ENCODE data around the gene PAM. TPM values are rescaled to one million over a fixed set of nuclear protein-coding genes. Genes with fewer than 3 reads are reported as not detected.

PAM gene
- total RNA-seq, 1 donor, result 266 TPM

DNA sequence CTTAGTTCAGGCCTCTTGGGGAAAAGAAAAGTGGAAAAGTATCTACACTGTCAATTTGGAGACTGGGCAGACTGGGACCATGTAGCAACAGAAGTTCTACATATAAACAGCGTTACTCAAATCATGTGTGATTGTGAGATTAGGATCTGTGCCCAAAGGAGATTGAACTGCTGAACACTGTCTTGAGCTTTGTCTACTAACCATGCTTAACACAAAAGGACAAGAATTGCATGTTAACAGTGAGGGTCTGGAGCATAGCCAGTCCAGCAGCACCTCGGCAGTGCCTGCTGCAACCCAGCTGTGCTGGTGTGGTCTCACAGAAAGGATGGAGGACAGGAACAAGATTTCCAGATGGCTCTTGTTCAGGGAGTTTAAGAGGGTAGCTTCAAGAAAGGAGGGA, 5.7 kb downstream of the PAM start:
- H3K4me3 ChIP-seq (ENCODE audit: low read depth, low read length), result no peak overlapping the region
- no peak for DNase-seq (ENCODE audit: low read depth)

DNA sequence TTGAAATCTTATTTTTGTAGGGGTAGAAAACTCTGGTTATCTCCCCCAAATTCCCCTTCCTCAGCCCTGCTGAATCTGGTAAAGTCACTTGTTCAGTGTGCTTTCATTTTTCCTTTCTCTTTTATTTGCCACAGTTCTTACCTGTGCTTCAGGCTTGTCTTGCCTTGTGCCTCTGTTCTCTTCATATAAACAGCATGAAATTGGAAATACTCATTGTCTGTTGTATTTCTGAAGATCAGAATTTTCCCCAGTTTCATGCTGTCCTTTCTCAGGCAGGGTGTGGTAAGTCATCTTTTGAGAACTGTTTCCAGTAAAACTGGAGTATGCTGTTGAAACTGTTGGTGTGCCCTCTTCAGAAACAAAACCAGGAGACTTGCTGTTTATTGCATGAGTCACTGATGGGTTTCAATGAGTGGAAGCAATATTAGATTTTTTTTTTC, 7.0 kb downstream of the PAM start:
- TF ChIP-seq, protein P1, sequence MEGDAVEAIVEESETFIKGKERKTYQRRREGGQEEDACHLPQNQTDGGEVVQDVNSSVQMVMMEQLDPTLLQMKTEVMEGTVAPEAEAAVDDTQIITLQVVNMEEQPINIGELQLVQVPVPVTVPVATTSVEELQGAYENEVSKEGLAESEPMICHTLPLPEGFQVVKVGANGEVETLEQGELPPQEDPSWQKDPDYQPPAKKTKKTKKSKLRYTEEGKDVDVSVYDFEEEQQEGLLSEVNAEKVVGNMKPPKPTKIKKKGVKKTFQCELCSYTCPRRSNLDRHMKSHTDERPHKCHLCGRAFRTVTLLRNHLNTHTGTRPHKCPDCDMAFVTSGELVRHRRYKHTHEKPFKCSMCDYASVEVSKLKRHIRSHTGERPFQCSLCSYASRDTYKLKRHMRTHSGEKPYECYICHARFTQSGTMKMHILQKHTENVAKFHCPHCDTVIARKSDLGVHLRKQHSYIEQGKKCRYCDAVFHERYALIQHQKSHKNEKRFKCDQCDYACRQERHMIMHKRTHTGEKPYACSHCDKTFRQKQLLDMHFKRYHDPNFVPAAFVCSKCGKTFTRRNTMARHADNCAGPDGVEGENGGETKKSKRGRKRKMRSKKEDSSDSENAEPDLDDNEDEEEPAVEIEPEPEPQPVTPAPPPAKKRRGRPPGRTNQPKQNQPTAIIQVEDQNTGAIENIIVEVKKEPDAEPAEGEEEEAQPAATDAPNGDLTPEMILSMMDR (IDR thresholded peaks at IDR 0.05; ENCODE audit: insufficient read depth, low read depth, low read length), result no peak
- H3K4me3 ChIP-seq (ENCODE audit: low read depth, low read length), result no peak overlapping the region
- peak; percentile 46 for DNase-seq (ENCODE audit: low read depth)

More for the DNA sequence above, 5.7 kb downstream of the PAM start:
- TF ChIP-seq, protein P1 (IDR thresholded peaks at IDR 0.05; ENCODE audit: insufficient read depth, low read depth, low read length), result no peak

DNA sequence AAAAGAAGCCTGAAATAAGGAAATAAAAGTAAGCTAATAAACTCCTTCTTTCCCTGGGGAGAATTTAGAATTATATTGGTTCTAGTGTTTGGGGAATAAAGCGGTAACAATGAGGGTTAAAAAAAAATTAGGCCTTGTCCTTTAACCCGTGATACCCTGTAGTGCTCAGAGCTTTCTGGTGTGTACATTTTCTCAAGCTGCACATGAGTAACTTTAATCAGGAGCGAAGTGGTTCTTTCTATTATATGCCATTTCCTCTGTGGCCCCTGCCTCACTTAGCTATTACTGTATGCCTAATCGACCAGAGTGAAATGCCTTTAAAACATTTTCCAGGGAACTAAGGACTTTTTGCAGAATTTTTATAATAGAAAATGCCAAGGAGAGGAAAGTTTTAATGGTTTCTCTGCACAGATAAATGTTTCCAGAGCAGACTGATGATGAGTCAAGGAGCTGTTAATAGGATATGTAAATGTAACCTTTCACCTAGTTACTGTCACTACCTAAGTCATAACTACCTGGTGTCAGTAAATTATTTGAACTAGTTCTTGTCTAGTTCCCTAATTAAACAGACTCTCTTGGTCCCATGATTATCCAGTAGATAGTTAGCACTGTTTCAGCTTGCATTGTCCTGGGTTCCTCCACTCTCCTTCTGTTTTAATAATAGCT, 7.6 kb downstream of the PAM start:
- no peak for DNase-seq (ENCODE audit: low read depth)
- no peak overlapping the region for H3K4me3 ChIP-seq (ENCODE audit: low read depth, low read length)
- TF ChIP-seq, protein P1 (IDR thresholded peaks at IDR 0.05; ENCODE audit: insufficient read depth, low read depth, low read length), result no peak

DNA sequence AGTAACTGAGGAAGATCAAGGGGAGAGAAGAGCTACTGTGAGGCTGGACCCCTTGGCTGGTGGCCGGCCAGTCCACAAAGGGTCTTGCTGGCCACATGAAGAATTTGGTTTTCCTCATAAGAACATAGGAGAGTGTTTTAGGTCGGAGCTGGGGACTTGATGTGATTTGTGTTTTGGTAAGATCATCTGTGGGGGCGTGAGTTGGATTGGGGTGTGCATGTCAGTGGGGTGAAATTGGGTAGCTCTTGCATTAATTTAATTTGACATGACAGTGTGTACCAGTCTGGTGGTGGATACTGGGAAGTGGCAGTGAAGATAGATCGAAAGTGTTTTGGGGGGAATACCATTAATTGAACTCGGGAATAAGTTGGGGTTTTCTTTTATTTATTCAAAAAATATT, 8.6 kb downstream of the PAM start:
- TF ChIP-seq, protein P1 (IDR thresholded peaks at IDR 0.05; ENCODE audit: insufficient read depth, low read depth, low read length), result no peak
- H3K4me3 ChIP-seq (ENCODE audit: low read depth, low read length), result no peak overlapping the region
- DNase-seq (ENCODE audit: low read depth), result no peak

DNA sequence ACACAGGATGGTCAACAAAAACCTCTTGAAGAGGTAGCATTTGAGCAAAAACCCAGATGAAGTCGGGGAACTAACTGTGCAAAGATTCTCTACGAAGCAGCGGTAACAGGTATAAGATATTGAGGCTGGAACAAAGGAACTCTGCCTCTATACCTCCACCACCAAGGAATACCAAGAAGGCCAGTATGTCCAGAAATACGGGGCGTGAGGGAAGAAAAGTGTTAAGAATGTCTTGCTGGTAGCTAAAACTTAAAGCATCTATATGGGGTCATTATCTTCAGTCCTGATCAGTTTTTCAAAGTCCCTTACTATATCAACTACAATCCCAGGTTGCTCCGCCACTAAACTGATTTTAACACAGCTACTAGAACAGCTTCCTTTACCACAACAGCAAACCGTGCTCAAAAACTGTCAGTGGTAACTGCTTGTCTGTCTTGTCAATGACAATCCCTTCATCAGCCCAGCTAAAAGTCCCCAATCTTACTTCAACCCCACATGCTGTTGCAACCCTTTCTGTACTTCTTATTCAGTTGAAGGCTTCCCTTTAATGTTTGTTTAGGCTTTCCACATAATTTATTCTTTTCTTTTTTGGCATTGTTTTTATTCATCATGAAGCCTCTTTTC, 9.4 kb downstream of the PAM start:
- no peak overlapping the region for H3K4me3 ChIP-seq (ENCODE audit: low read depth, low read length)
- TF ChIP-seq, protein P1 (IDR thresholded peaks at IDR 0.05; ENCODE audit: insufficient read depth, low read depth, low read length), result no peak
- DNase-seq (ENCODE audit: low read depth), result no peak

DNA sequence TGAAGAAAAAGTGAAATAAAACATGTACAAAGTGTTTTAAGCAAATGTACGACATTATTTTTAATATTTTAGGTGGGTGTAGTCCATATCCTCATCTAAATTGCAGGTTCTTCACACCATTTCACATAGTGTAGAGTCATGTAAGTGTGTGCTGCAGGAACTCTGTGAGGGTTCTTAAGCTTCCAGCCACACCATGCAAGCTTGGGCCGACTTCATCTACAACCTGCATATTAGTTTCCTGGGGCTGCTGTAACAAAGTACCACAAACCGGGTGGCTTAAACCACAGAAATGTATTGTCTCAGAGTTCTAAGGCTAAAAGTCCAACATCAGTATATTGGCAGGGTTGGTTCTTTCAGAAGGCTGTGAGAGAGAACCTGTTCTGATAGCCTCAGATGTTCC, 10.2 kb downstream of the PAM start:
- DNase-seq (ENCODE audit: low read depth), result no peak
- H3K4me3 ChIP-seq (ENCODE audit: low read depth, low read length), result no peak overlapping the region
- TF ChIP-seq, protein P1 (IDR thresholded peaks at IDR 0.05; ENCODE audit: insufficient read depth, low read depth, low read length), result no peak
